ENCODE data around the gene KIF3B. TPM values are rescaled to one million over a fixed set of nuclear protein-coding genes. Genes with fewer than 3 reads are reported as not detected.

The KIF3B gene
- total and polyA plus RNA-seq, 10 of the 15 experiments (the other 5 are each of a cell fraction or from before 2014, with no cell fraction given): 7.4 to 37.3 (median 25.9) TPM

- no peaks in the 10 kb centered on the region for H3K79me2 ChIP-seq (ENCODE audit: control insufficient read depth, insufficient read depth, low read length)
- 99% methylated on average over 9 of the region's 9 CpGs for WGBS (ENCODE audit: insufficient coverage, insufficient replicate concordance, low lambda C conversion rate, missing lambda C conversion rate)
- no TSS peak for BruUV-seq (replicated peaks)
- intact Hi-C loops (cut with micrococcal nuclease; ENCODE audit: unreplicated experiment) (no loop called here), in situ Hi-C loops (cut with MboI) (no loop called here)
- POLR2A ChIA-PET: interaction anchor here (0.7 kb wide), 1 partner anchor 42 kb away, joined by 3 read pairs; no protein-coding TSS in a partner anchor
- H3K9me3 ChIP-seq (replicated peaks; ENCODE audit: control insufficient read depth, insufficient read depth, low read length): no peaks in the 10 kb centered on the region
- TF ChIP-seq USF1 (IDR thresholded peaks at IDR 0.05; ENCODE audit: borderline replicate concordance, extremely low read length, insufficient read depth, low read depth, low read length): no peak
- TF ChIP-seq USF2 (IDR thresholded peaks at IDR 0.05; ENCODE audit: borderline replicate concordance, low read depth, low read length): no peak
- TF ChIP-seq MTA2 (IDR thresholded peaks at IDR 0.05; ENCODE audit: low read depth): no peak
- TF ChIP-seq HDAC2 (IDR thresholded peaks at IDR 0.05): no peak
- TF ChIP-seq CBFB (IDR thresholded peaks at IDR 0.05; ENCODE audit: low read depth): no peak
- no peak overlapping the region for H3K4me2 ChIP-seq (ENCODE audit: control insufficient read depth, insufficient read depth)
- no peak for ATAC-seq
- H3K4me3 ChIP-seq: no peak overlapping the region
- no peak for FAIRE-seq
- CTCF ChIA-PET: no interaction called here
- H3K27me3 ChIP-seq (replicated peaks in 1 of 2; ENCODE audit: control insufficient read depth in 2 of 2, insufficient read depth in 2 of 2, low read length in 1 of 2): no peaks in the 10 kb centered on the region
- H4K20me1 ChIP-seq (ENCODE audit: control insufficient read depth, insufficient read depth): no peaks in the 10 kb centered on the region
- DNase-seq (ENCODE audit: low read depth, low spot score): no peak
- H3K36me3 ChIP-seq (ENCODE audit: control insufficient read depth in 2 of 2, insufficient read depth in 2 of 2, low read length in 1 of 2): peaks cover 9 to 21% of the 10 kb centered on the region in 2 experiments
- no peak overlapping the region for H3K9ac ChIP-seq (ENCODE audit: control insufficient read depth, insufficient read depth, low read length)
- RAD21 ChIA-PET (ENCODE audit: unreplicated experiment): no interaction called here
- no peak overlapping the region for H3K27ac ChIP-seq (ENCODE audit: control insufficient read depth, insufficient read depth)
- H3K4me1 ChIP-seq (ENCODE audit: control insufficient read depth, insufficient read depth, low read length): peaks cover 17% of the 10 kb centered on the region
- no peak overlapping the region for H2AFZ ChIP-seq (ENCODE audit: control insufficient read depth, low read depth, low read length)
- SMC1A ChIA-PET (ENCODE audit: uncharacterized antibody, unreplicated experiment): interaction anchor here (0.8 to 1.6 kb wide), 2 partner anchors 10 to 18 kb away, joined by 3 to 4 read pairs; no protein-coding TSS in a partner anchor
These were observed 49.7 kb downstream of the KIF3B start for GRCh38 chr20:32327087-32327681.
